HCT116 (cell line): ENCODE data around the gene NDUFS6. TPM values are rescaled to one million over a fixed set of nuclear protein-coding genes. Genes with fewer than 3 reads are reported as not detected.

Experiments used
- total RNA-seq: library from RNA; stranded (reverse); gene quantifications from one replicate; pipeline ENCODE4 v1.2.1, GENCODE V29; 2021; ENCODE audit not compliant: unreplicated experiment

The NDUFS6 gene
- total RNA-seq, 1 experiment from 2014 or later = 43.8 TPM

Other genes with a start within 250 kb of the NDUFS6 start
- gene MRPL36, start 1.6 kb upstream of the NDUFS6 start, total RNA-seq = 71.9 TPM
- gene IRX4, start 81.5 kb downstream of the NDUFS6 start, total RNA-seq = 16.5 TPM